ENCODE results near the gene CRIM1. TPM values are rescaled to one million over a fixed set of nuclear protein-coding genes. Genes with fewer than 3 reads are reported as not detected.

CRIM1 gene
- polyA plus RNA-seq, 2 of the 4 experiments (the other 2 are of a cell fraction), result 127 to 208 TPM

DNA sequence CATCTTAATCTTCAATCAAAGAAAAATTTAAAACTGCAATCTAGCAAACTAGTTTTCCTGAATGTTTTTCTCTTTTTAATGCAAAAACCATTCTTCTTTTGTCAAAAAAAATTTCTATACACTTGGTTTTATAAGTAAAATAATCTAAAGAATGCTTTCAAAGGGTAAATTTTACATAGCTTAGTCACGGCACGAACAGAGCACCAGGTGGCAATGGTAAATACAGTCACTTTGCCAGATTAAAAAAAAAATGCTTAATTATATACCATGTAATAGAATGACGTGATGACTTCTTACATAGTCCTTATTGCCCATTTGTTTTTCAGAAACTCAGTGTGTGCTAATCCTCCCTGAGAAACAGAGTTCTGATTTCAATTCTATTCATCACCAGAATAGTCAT, 232.0 kb downstream of the CRIM1 start:
- POLR2A ChIA-PET, result no interaction called here
- Histone ChIP-seq H3K4me2 (no peak overlapping the region), H3K9me3 (no peaks in the 10 kb centered on the region), H3K4me3 (no peak overlapping the region), H3K27ac (no peak overlapping the region), H3K4me1 (0 out of 3 replicates have a peak, but pooled peaks cover 11% of the 10 kb centered on the region)
- TF ChIP-seq FOSB (CRISPR knock-in tag; IDR thresholded peaks at IDR 0.05) (no peak), KDM5A (IDR thresholded peaks at IDR 0.05) (no peak)
- ATAC-seq (no peak), FAIRE-seq (no peak), DNase-seq (ENCODE audit: low read depth in 1 of 2, low spot score in 1 of 2) (no peak)
- CTCF ChIA-PET, result interaction anchor here (1.1 kb wide), 1 partner anchor 76 kb away, joined by 3 read pairs; no protein-coding TSS in a partner anchor
- 91% methylated on average over 3 of the region's 3 CpGs for WGBS (ENCODE audit: missing lambda C conversion rate)

DNA sequence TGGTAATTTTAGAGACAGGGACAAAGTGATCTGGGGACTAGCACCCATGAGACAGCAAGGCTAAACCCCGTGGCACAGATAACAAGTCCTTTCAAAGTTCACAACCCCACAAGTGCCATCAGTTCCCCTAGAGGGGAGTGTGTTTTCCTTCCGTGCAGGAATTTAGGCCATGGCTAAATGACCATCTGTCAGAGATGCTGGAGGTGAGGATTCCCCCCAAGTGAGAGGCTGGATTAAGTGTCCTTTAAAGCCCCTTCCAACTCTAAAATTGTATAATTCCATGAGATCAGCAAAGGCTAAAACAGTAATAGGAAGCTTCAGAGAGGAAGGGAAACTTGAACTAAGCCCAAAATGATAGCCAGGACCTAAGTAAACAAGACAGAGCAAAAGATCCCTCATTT, 233.7 kb downstream of the CRIM1 start:
- 0 out of 3 replicates have a peak, but pooled peaks cover 11% of the 10 kb centered on the region for H3K4me1 ChIP-seq
- no peak overlapping the region for H3K27ac ChIP-seq
- TF ChIP-seq NFE2L2 (conservative IDR thresholded peaks at IDR 0.05; ENCODE audit: low read length) (no peak), SREBF2 (IDR thresholded peaks at IDR 0.05) (no peak), HMGXB4 (CRISPR knock-in tag; IDR thresholded peaks at IDR 0.05; ENCODE audit: borderline replicate concordance) (no peak)
- 83% methylated on average over 2 of the region's 2 CpGs for WGBS (ENCODE audit: missing lambda C conversion rate)
- ATAC-seq (no peak), FAIRE-seq (no peak), DNase-seq (ENCODE audit: low read depth in 1 of 2, low spot score in 1 of 2) (no peak)
- ChIA-PET POLR2A (no interaction called here), CTCF (interaction anchor here (0.5 to 1.6 kb wide), 3 partner anchors 16 to 75 kb away, joined by 3 to 5 read pairs (median 3); no protein-coding TSS in a partner anchor)
- no peak overlapping the region for H3K4me2 ChIP-seq
- no peaks in the 10 kb centered on the region for H3K9me3 ChIP-seq
- H3K4me3 ChIP-seq, result no peak overlapping the region

GRCh38 chr2:36594849-36595248, 239.3 kb downstream of the CRIM1 start:
- no peak for DNase-seq (ENCODE audit: low read depth in 1 of 2, low spot score in 1 of 2)

More at GRCh38 chr2:36594849-36595248, 239.3 kb downstream of the CRIM1 start:
- CTCF ChIA-PET, result interaction anchor here (1.2 to 2.0 kb wide), 2 partner anchors 11 to 255 kb away, joined by 3 to 6 read pairs; no protein-coding TSS in a partner anchor
- Histone ChIP-seq H3K4me3 (no peak overlapping the region), H3K4me2 (no peak overlapping the region), H3K27ac (no peak overlapping the region), H3K9me3 (no peaks in the 10 kb centered on the region), H3K4me1 (peaks cover 35% of the 10 kb centered on the region)
- 95% methylated on average over 6 of the region's 6 CpGs for WGBS (ENCODE audit: missing lambda C conversion rate)
- FAIRE-seq (no peak), ATAC-seq (no peak)
- POLR2A ChIA-PET, result no interaction called here
- TF ChIP-seq ZFP36 (IDR thresholded peaks at IDR 0.05; ENCODE audit: borderline replicate concordance, partially characterized antibody) (no peak), RARB (CRISPR knock-in tag; IDR thresholded peaks at IDR 0.05) (no peak), HMGXB4 (CRISPR knock-in tag; IDR thresholded peaks at IDR 0.05; ENCODE audit: borderline replicate concordance) (no peak), ESRRA (IDR thresholded peaks at IDR 0.05; ENCODE audit: borderline replicate concordance, low read length) (no peak), JUNB (IDR thresholded peaks at IDR 0.05) (no peak), CEBPB (IDR thresholded peaks at IDR 0.05) (no peak), SREBF2 (IDR thresholded peaks at IDR 0.05) (no peak), E2F6 (IDR thresholded peaks at IDR 0.05; ENCODE audit: borderline replicate concordance, low read depth) (no peak), ZNF302 (CRISPR knock-in tag; IDR thresholded peaks at IDR 0.05) (no peak), HOXA7 (CRISPR knock-in tag; IDR thresholded peaks at IDR 0.05) (no peak), MAZ (IDR thresholded peaks at IDR 0.05; ENCODE audit: borderline replicate concordance, low read depth, low read length) (no peak), FOXS1 (CRISPR knock-in tag; IDR thresholded peaks at IDR 0.05) (no peak), HDAC2 (IDR thresholded peaks at IDR 0.05) (no peak), RNF2 (IDR thresholded peaks at IDR 0.05; ENCODE audit: borderline replicate concordance, low read depth) (no peak), RAD21 (conservative IDR thresholded peaks at IDR 0.05 in 1 of 2, IDR thresholded peaks at IDR 0.05 in 1 of 2) (no peak), PHF8 (IDR thresholded peaks at IDR 0.05; ENCODE audit: borderline replicate concordance, low read depth) (no peak), CBX2 (IDR thresholded peaks at IDR 0.05; ENCODE audit: borderline replicate concordance, low read depth) (no peak)
- TF ChIP-seq, protein P1, sequence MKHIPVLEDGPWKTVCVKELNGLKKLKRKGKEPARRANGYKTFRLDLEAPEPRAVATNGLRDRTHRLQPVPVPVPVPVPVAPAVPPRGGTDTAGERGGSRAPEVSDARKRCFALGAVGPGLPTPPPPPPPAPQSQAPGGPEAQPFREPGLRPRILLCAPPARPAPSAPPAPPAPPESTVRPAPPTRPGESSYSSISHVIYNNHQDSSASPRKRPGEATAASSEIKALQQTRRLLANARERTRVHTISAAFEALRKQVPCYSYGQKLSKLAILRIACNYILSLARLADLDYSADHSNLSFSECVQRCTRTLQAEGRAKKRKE (CRISPR knock-in tag; IDR thresholded peaks at IDR 0.05; ENCODE audit: low read depth), result no peak
